MM.1S (cell line): Measurements from ENCODE around the gene DKK1.

ENCODE experiments used
- CTCF ChIP-seq: fragments of 300-600 bp; sonication (generic); IDR thresholded peaks from 2 replicates; pipeline ENCODE4 v1.5.1; 2016; ENCODE audit warnings: antibody characterized with exemption, low read length, mixed read lengths
- EZH2 ChIP-seq: fragments of 300-600 bp; sonication (generic); optimal IDR thresholded peaks from 2 replicates; pipeline ENCODE3; 2017; ENCODE audit warnings: low read depth, mild to moderate bottlenecking, antibody characterized with exemption, low read length, mixed read lengths
- EZH2phosphoT487 ChIP-seq: fragments of 300-600 bp; sonication (generic); IDR thresholded peaks from 2 replicates; pipeline ENCODE4 v1.6.1; 2018; ENCODE audit warnings: antibody characterized with exemption, low read length

- TF ChIP-seq CTCF (no peak), EZH2phosphoT487 (no peak), EZH2 (no peak)
Observed at GRCh38 chr10:52337225-52337624, 23.1 kb downstream of the DKK1 start.
